ENCODE measurements around the gene DNAJC7.

The DNAJC7 gene

GRCh38 chr17:42002792-42003301 is 14.4 kb downstream of the DNAJC7 start:
- in situ Hi-C loops (cut with MboI; ENCODE audit: low pct_unique_long_range_greater_than_20kb, low sequenced_read_pairs, unreplicated experiment), result no loop called here
- no peak for TF ChIP-seq CTCF (IDR thresholded peaks at IDR 0.05; ENCODE audit: extremely low read depth, insufficient read depth, missing control alignments)
- DNase-seq (ENCODE audit: low spot score), result no peak

- in situ Hi-C loops (cut with MboI; ENCODE audit: low pct_unique_long_range_greater_than_20kb, low sequenced_read_pairs, unreplicated experiment), result no loop called here
- TF ChIP-seq CTCF (IDR thresholded peaks at IDR 0.05; ENCODE audit: extremely low read depth, insufficient read depth, missing control alignments), result no peak
- no peak for DNase-seq (ENCODE audit: low spot score)
Observed at GRCh38 chr17:42002175-42002791, 15.0 kb downstream of the DNAJC7 start.

- no peak for TF ChIP-seq CTCF (IDR thresholded peaks at IDR 0.05; ENCODE audit: extremely low read depth, insufficient read depth, missing control alignments)
- in situ Hi-C loops (cut with MboI; ENCODE audit: low pct_unique_long_range_greater_than_20kb, low sequenced_read_pairs, unreplicated experiment), result no loop called here
- no peak for DNase-seq (ENCODE audit: low spot score)
Observed at GRCh38 chr17:42001729-42002128, 15.5 kb downstream of the DNAJC7 start.

- TF ChIP-seq CTCF (IDR thresholded peaks at IDR 0.05; ENCODE audit: extremely low read depth, insufficient read depth, missing control alignments), result no peak
- no peak for DNase-seq (ENCODE audit: low spot score)
- in situ Hi-C loops (cut with MboI; ENCODE audit: low pct_unique_long_range_greater_than_20kb, low sequenced_read_pairs, unreplicated experiment), result no loop called here
Observed at GRCh38 chr17:42000413-42001133, 16.7 kb downstream of the DNAJC7 start.

- no peak for TF ChIP-seq CTCF (IDR thresholded peaks at IDR 0.05; ENCODE audit: extremely low read depth, insufficient read depth, missing control alignments)
- in situ Hi-C loops (cut with MboI; ENCODE audit: low pct_unique_long_range_greater_than_20kb, low sequenced_read_pairs, unreplicated experiment), result no loop called here
- no peak for DNase-seq (ENCODE audit: low spot score)
Observed at GRCh38 chr17:41998497-41998896, 18.7 kb downstream of the DNAJC7 start.

- in situ Hi-C loops (cut with MboI; ENCODE audit: low pct_unique_long_range_greater_than_20kb, low sequenced_read_pairs, unreplicated experiment), result no loop called here
Observed at GRCh38 chr17:41996855-41997164, 20.4 kb downstream of the DNAJC7 start.

More at GRCh38 chr17:41996855-41997164, 20.4 kb downstream of the DNAJC7 start:
- no peak for DNase-seq (ENCODE audit: low spot score)
- no peak for TF ChIP-seq CTCF (IDR thresholded peaks at IDR 0.05; ENCODE audit: extremely low read depth, insufficient read depth, missing control alignments)

All from GM13977 (cell line).